ENCODE data around the gene SLC39A13. TPM values are rescaled to one million over a fixed set of nuclear protein-coding genes. Genes with fewer than 3 reads are reported as not detected.
A peak's percentile ranks its signal among the peaks of the same experiment; 100 is the strongest.

Gene SLC39A13
- total RNA-seq, 1 donor from 2014 or later, result 16.7 TPM

- Histone ChIP-seq H3K27me3 (ENCODE audit: control insufficient read depth in 3 of 3, insufficient read depth in 3 of 3, low read length in 3 of 3) (no peaks in the 10 kb centered on the region), H3K9ac (ENCODE audit: low read depth in 1 of 3, low read length in 3 of 3) (peak overlapping the region; percentile 59 to 74 (median 70)), H3K9me3 (ENCODE audit: control insufficient read depth in 3 of 3, low read length in 3 of 3) (no peaks in the 10 kb centered on the region), H3K27ac (ENCODE audit: low read depth, low read length) (no peak overlapping the region), H3K4me1 (ENCODE audit: control insufficient read depth in 3 of 3, insufficient read depth in 3 of 3, low read length in 3 of 3) (peaks cover 8 to 24% (median 14%) of the 10 kb centered on the region in 3 donors), H3K4me3 (ENCODE audit: low read length in 3 of 3) (peak overlapping the region; percentile 54 to 67 (median 59)), H3K36me3 (ENCODE audit: control insufficient read depth in 3 of 3, insufficient read depth in 3 of 3, low read length in 3 of 3) (no peaks in the 10 kb centered on the region)
Measured at GRCh38 chr11:47399860-47400767, 8.3 kb upstream of the SLC39A13 start.

GRCh38 chr11:47400768-47401279 lies 7.6 kb upstream of the SLC39A13 start:
- H3K27me3 ChIP-seq (ENCODE audit: control insufficient read depth in 3 of 3, insufficient read depth in 3 of 3, low read length in 3 of 3), result no peaks in the 10 kb centered on the region
- no peak overlapping the region for H3K27ac ChIP-seq (ENCODE audit: low read depth, low read length)
- H3K4me1 ChIP-seq (ENCODE audit: control insufficient read depth in 3 of 3, insufficient read depth in 3 of 3, low read length in 3 of 3), result peaks cover 7 to 19% (median 12%) of the 10 kb centered on the region in 3 donors
- H3K36me3 ChIP-seq (ENCODE audit: control insufficient read depth in 3 of 3, insufficient read depth in 3 of 3, low read length in 3 of 3), result no peaks in the 10 kb centered on the region
- H3K4me3 ChIP-seq (ENCODE audit: low read length in 3 of 3), result peak overlapping the region; percentile 48 to 67 (median 49)
- peak overlapping the region; percentile 59 to 70 (median 68) for H3K9ac ChIP-seq (ENCODE audit: low read depth in 1 of 3, low read length in 3 of 3)
- no peaks in the 10 kb centered on the region for H3K9me3 ChIP-seq (ENCODE audit: control insufficient read depth in 3 of 3, low read length in 3 of 3)

GRCh38 chr11:47403135-47403534 lies 5.3 kb upstream of the SLC39A13 start:
- peaks cover 19 to 28% (median 24%) of the 10 kb centered on the region in 3 donors for H3K4me1 ChIP-seq (ENCODE audit: control insufficient read depth in 3 of 3, insufficient read depth in 3 of 3, low read length in 3 of 3)
- H3K27me3 ChIP-seq (ENCODE audit: control insufficient read depth in 3 of 3, insufficient read depth in 3 of 3, low read length in 3 of 3), result no peaks in the 10 kb centered on the region
- no peaks in the 10 kb centered on the region for H3K9me3 ChIP-seq (ENCODE audit: control insufficient read depth in 3 of 3, low read length in 3 of 3)
- no peaks in the 10 kb centered on the region for H3K36me3 ChIP-seq (ENCODE audit: control insufficient read depth in 3 of 3, insufficient read depth in 3 of 3, low read length in 3 of 3)
- no peak overlapping the region for H3K27ac ChIP-seq (ENCODE audit: low read depth, low read length)
- no peak overlapping the region for H3K4me3 ChIP-seq (ENCODE audit: low read length in 3 of 3)
- H3K9ac ChIP-seq (ENCODE audit: low read depth in 1 of 3, low read length in 3 of 3), result peak overlapping the region in 1 of 3 donors; percentile 25

- peaks cover 19 to 28% (median 24%) of the 10 kb centered on the region in 3 donors for H3K4me1 ChIP-seq (ENCODE audit: control insufficient read depth in 3 of 3, insufficient read depth in 3 of 3, low read length in 3 of 3)
- peak overlapping the region in 1 of 3 donors; percentile 25 for H3K9ac ChIP-seq (ENCODE audit: low read depth in 1 of 3, low read length in 3 of 3)
- H3K27me3 ChIP-seq (ENCODE audit: control insufficient read depth in 3 of 3, insufficient read depth in 3 of 3, low read length in 3 of 3), result no peaks in the 10 kb centered on the region
- no peak overlapping the region for H3K4me3 ChIP-seq (ENCODE audit: low read length in 3 of 3)
- no peaks in the 10 kb centered on the region for H3K36me3 ChIP-seq (ENCODE audit: control insufficient read depth in 3 of 3, insufficient read depth in 3 of 3, low read length in 3 of 3)
- H3K27ac ChIP-seq (ENCODE audit: low read depth, low read length), result no peak overlapping the region
- H3K9me3 ChIP-seq (ENCODE audit: control insufficient read depth in 3 of 3, low read length in 3 of 3), result no peaks in the 10 kb centered on the region
Measured at GRCh38 chr11:47403571-47403970, 4.8 kb upstream of the SLC39A13 start.

GRCh38 chr11:47406896-47407745 lies 1.3 kb upstream of the SLC39A13 start:
- Histone ChIP-seq H3K9ac (ENCODE audit: low read depth in 1 of 3, low read length in 3 of 3) (peak overlapping the region; percentile 85 to 88 (median 86)), H3K9me3 (ENCODE audit: control insufficient read depth in 3 of 3, low read length in 3 of 3) (no peaks in the 10 kb centered on the region), H3K4me3 (ENCODE audit: low read length in 3 of 3) (peak overlapping the region; percentile 76 to 89 (median 78)), H3K27ac (ENCODE audit: low read depth, low read length) (peak overlapping the region; percentile 88), H3K4me1 (ENCODE audit: control insufficient read depth in 3 of 3, insufficient read depth in 3 of 3, low read length in 3 of 3) (peaks cover 27 to 33% (median 30%) of the 10 kb centered on the region in 3 donors), H3K27me3 (ENCODE audit: control insufficient read depth in 3 of 3, insufficient read depth in 3 of 3, low read length in 3 of 3) (no peaks in the 10 kb centered on the region), H3K36me3 (ENCODE audit: control insufficient read depth in 3 of 3, insufficient read depth in 3 of 3, low read length in 3 of 3) (peaks cover 4 to 13% (median 7%) of the 10 kb centered on the region in 3 donors)

GRCh38 chr11:47408598-47409439 lies 429 bp downstream of the SLC39A13 start:
- H3K4me1 ChIP-seq (ENCODE audit: control insufficient read depth in 3 of 3, insufficient read depth in 3 of 3, low read length in 3 of 3), result peaks cover 27 to 39% (median 35%) of the 10 kb centered on the region in 3 donors
- peak overlapping the region; percentile 75 to 93 (median 93) for H3K9ac ChIP-seq (ENCODE audit: low read depth in 1 of 3, low read length in 3 of 3)
- peak overlapping the region; percentile 86 to 96 (median 89) for H3K4me3 ChIP-seq (ENCODE audit: low read length in 3 of 3)
- H3K36me3 ChIP-seq (ENCODE audit: control insufficient read depth in 3 of 3, insufficient read depth in 3 of 3, low read length in 3 of 3), result peaks cover 10 to 22% (median 12%) of the 10 kb centered on the region in 3 donors
- no peaks in the 10 kb centered on the region for H3K27me3 ChIP-seq (ENCODE audit: control insufficient read depth in 3 of 3, insufficient read depth in 3 of 3, low read length in 3 of 3)
- peak overlapping the region; percentile 88 for H3K27ac ChIP-seq (ENCODE audit: low read depth, low read length)
- H3K9me3 ChIP-seq (ENCODE audit: control insufficient read depth in 3 of 3, low read length in 3 of 3), result no peaks in the 10 kb centered on the region

- peak overlapping the region; percentile 88 for H3K27ac ChIP-seq (ENCODE audit: low read depth, low read length)
- H3K9ac ChIP-seq (ENCODE audit: low read depth in 1 of 3, low read length in 3 of 3), result peak overlapping the region; percentile 75 to 93 (median 93)
- H3K4me3 ChIP-seq (ENCODE audit: low read length in 3 of 3), result peak overlapping the region; percentile 86 to 96 (median 89)
- no peaks in the 10 kb centered on the region for H3K27me3 ChIP-seq (ENCODE audit: control insufficient read depth in 3 of 3, insufficient read depth in 3 of 3, low read length in 3 of 3)
- peaks cover 34 to 47% (median 43%) of the 10 kb centered on the region in 3 donors for H3K4me1 ChIP-seq (ENCODE audit: control insufficient read depth in 3 of 3, insufficient read depth in 3 of 3, low read length in 3 of 3)
- peaks cover 14 to 27% (median 20%) of the 10 kb centered on the region in 3 donors for H3K36me3 ChIP-seq (ENCODE audit: control insufficient read depth in 3 of 3, insufficient read depth in 3 of 3, low read length in 3 of 3)
- H3K9me3 ChIP-seq (ENCODE audit: control insufficient read depth in 3 of 3, low read length in 3 of 3), result no peaks in the 10 kb centered on the region
Measured at GRCh38 chr11:47409440-47410369, 1.3 kb downstream of the SLC39A13 start.

- Histone ChIP-seq H3K4me3 (ENCODE audit: low read length in 3 of 3) (no peak overlapping the region), H3K36me3 (ENCODE audit: control insufficient read depth in 3 of 3, insufficient read depth in 3 of 3, low read length in 3 of 3) (peaks cover 21 to 33% (median 24%) of the 10 kb centered on the region in 3 donors), H3K4me1 (ENCODE audit: control insufficient read depth in 3 of 3, insufficient read depth in 3 of 3, low read length in 3 of 3) (peaks cover 42 to 57% (median 52%) of the 10 kb centered on the region in 3 donors), H3K9me3 (ENCODE audit: control insufficient read depth in 3 of 3, low read length in 3 of 3) (no peaks in the 10 kb centered on the region), H3K27me3 (ENCODE audit: control insufficient read depth in 3 of 3, insufficient read depth in 3 of 3, low read length in 3 of 3) (no peaks in the 10 kb centered on the region), H3K27ac (ENCODE audit: low read depth, low read length) (no peak overlapping the region), H3K9ac (ENCODE audit: low read depth in 1 of 3, low read length in 3 of 3) (peak overlapping the region; percentile 57 to 93 (median 93))
Measured at GRCh38 chr11:47410370-47411264, 2.2 kb downstream of the SLC39A13 start.

All from skeletal muscle tissue (tissue), 4 donors.